Activated CD4-positive, alpha-beta T cell treated with anti-CD3 and anti-CD28 coated beads for 48 hours (primary cell): ENCODE data around the gene NNMT.

Experiments
- DNase-seq: peaks from one replicate; pipeline ENCODE4 v3.0.0-alpha.2; 2020

NNMT gene

DNA sequence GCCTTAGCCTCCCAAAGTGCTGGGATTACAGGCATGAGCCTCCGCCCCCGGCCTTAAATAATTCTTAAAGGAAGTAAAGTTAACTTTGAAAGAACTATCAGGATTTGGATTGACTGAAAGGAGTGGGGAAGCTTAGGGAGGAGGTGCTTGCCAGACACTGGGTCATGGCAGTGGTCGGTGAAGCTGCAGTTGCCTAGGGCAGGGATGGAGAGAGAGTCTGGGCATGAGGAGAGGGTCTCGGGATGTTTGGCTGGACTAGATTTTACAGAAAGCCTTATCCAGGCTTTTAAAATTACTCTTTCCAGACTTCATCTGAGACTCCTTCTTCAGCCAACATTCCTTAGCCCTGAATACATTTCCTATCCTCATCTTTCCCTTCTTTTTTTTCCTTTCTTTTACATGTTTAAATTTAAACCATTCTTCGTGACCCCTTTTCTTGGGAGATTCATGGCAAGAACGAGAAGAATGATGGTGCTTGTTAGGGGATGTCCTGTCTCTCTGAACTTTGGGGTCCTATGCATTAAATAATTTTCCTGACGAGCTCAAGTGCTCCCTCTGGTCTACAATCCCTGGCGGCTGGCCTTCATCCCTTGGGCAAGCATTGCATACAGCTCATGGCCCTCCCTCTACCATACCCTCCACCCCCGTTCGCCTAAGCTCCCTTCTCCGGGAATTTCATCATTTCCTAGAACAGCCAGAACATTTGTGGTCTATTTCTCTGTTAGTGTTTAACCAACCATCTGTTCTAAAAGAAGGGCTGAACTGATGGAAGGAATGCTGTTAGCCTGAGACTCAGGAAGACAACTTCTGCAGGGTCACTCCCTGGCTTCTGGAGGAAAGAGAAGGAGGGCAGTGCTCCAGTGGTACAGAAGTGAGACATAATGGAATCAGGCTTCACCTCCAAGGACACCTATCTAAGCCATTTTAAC lies at the start of gene NNMT:
TSS of gene NNMT (plus strand) at position 724 of the 929 bp plus-strand sequence. CDS start at position 882, 158 bp downstream.
- DNase-seq, result no peak

DNA sequence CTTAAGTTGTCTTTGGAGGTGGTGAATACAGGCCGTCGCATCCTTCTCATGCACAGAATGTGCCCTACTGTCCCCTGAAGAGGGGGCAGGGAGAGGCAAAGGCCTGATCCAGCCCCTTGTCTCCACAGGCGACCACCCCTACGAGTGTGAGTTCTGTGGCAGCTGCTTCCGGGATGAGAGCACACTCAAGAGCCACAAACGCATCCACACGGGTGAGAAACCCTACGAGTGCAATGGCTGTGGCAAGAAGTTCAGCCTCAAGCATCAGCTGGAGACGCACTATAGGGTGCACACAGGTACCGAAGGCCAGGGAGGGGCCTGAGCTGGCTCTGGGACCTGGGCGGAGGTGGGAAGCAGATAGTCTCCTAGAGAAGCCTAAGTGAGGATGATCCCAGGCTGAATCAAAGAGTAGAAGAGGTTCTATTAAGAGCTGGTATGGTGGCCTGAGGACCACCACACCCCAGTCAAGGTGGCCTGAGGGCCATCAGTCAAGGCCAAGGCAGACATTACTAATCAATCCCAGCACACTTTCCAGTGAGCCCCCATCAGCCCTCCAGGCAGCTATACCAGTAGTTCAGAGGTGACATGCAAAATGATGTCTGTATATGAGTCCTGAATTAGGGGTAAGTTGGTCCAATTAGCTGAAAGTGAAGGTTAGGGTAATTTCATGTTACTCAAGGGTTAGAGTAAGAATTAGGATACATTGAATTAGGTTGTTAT lies 49.0 kb upstream of the NNMT start:
- DNase-seq, result no peak

DNA sequence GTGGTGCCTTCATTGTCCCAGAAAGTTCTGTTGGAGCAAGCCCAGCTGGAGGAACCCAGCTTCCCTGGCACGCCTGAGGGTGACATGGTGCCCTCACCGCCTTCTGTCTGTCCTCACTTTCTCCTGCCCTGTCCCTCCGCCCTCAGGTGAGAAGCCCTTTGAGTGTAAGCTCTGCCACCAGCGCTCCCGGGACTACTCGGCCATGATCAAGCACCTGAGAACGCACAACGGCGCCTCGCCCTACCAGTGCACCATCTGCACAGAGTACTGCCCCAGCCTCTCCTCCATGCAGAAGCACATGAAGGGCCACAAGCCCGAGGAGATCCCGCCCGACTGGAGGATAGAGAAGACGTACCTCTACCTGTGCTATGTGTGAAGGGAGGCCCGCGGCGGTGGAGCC lies 46.0 kb upstream of the NNMT start:
- no peak for DNase-seq

DNA sequence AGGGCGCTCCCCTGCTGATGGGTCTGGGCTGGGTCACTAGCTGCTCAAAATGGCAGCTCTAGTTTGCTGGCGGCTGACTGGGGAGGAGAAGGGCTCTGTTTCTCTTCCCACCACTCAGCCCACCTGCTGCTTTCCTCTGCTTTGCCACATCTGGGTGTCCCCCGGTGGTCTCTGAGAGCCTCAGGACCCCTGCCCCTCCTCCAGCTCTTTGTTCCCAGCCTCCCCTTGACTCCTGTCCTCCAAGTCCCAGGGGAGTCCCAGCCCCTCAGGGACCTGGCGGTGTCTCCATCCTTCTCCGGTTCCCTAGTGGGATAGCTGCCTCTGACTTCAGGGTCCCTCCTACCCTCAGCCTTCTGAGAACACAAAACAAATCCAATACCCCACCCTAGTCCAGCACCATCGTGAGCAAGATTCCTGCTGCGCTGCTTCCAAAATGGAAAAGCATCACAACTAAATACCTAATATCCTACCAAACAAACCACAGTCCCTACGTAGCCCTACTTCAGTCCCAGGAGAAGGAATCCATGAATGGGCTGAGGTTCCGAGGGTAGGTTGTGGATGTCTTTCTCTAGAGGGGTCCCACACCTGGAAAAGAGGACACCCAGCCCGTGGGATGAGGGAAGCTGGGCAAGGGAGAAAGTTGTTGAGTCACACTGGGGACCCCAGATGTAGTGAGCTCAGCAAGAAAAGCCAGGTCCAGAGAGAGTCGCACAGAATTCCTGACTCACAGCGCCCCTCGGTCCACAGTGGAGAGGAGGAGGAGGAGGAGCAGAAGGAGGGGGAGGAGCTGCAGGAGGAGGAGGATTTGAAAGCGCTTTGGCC lies 45.0 kb upstream of the NNMT start:
- no peak for DNase-seq

DNA sequence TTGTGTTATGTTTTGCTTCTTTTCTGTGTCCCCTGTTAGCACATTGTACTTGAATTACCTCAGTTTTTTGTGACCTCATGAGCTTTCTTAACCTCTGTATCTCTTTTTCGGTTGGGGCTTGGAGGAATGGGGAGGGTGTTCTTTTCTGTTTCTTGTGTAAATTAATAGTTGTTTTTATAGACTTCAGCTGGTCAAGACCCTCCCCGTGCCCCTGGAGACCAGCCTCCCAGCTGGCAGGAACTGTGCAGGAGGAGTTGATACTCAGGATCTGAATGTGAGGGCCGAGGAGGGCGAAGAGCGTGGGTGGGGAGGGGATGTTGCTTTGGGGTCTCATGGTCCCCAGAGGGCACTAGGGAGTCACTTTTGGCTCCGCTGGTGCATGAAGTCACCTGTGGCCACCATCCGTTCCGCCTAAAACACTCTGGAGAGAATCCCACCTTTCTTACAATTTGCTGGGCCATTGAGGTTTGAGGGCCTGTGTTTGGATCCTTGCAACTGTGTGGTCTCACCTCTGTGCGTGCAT lies 44.3 kb upstream of the NNMT start:
- no peak for DNase-seq

DNA sequence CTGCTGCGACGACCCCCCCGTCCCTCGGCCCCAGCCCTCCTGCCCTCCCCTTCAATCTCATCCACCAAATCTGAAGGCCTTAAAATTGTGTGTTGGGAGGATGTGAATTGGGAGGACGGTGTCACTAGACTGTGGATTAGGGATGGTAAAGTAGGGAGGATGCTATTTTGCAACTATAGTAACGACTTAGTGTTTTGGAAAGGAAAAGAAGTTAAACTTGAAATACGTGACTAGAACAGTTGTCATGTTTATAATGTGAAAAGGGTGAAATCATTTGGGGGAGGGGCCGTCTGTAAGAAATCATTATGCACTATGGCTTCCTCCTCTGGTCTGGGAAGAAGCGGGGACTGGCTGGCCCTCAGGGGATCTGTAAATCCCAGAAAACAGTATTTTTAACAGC lies 43.4 kb upstream of the NNMT start:
- DNase-seq, result no peak

DNA sequence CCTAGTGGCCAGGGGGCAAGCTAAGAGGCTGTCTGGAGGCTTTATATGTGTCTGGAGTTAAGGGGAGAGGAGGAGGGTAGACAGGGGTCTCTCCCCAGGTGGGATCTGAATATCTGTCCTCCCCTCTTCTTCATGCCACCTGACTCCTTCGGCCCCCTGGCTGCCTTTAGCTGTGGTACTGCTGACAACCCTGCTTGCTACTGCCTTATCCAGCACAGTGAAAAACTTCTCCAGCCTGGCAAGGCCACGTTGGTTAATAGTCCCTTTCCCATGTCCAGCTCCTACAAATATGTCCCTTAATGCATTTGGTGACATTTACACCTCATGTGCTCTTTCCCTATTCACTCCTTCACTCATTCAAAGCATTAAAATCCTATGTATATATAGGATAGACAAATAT lies 42.4 kb upstream of the NNMT start:
- DNase-seq, result no peak

DNA sequence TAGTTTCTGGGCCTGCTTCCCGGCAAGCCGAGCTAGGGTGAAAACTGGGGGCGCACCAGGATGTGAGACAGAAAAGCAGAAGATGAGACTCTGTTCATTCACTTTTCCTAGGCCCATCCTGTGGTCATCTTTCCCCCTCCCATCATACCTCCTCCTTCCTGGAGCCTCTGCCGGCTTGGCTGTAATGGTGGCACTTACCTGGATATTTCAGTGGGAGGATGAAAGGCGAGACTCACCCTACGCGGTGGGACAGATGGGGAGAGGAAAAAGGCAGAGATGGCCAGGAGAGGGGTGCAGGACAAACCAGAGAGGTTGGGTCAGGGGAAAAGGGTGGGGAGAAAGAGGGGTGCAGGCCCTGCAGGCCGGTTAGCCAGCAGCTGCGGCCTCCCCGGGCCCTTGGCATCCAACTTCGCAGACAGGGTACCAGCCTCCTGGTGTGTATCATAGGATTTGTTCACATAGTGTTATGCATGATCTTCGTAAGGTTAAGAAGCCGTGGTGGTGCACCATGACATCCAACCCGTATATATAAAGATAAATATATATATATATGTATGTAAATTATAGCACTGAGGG lies 41.5 kb upstream of the NNMT start:
- DNase-seq, result no peak

DNA sequence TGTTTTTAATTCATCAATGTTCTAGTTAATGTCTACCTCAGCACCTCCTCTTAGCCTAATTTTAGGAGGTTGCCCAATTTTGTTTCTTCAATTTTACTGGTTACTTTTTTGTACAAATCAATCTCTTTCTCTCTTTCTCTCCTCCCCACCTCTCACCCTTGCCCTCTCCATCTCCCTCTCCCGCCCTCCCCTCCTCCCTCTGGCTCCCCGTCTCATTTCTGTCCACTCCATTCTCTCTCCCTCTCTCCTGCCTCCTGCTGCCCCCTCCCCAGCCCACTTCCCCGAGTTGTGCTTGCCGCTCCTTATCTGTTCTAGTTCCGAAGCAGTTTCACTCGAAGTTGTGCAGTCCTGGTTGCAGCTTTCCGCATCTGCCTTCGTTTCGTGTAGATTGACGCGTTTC lies 40.9 kb upstream of the NNMT start:
- DNase-seq, result no peak

DNA sequence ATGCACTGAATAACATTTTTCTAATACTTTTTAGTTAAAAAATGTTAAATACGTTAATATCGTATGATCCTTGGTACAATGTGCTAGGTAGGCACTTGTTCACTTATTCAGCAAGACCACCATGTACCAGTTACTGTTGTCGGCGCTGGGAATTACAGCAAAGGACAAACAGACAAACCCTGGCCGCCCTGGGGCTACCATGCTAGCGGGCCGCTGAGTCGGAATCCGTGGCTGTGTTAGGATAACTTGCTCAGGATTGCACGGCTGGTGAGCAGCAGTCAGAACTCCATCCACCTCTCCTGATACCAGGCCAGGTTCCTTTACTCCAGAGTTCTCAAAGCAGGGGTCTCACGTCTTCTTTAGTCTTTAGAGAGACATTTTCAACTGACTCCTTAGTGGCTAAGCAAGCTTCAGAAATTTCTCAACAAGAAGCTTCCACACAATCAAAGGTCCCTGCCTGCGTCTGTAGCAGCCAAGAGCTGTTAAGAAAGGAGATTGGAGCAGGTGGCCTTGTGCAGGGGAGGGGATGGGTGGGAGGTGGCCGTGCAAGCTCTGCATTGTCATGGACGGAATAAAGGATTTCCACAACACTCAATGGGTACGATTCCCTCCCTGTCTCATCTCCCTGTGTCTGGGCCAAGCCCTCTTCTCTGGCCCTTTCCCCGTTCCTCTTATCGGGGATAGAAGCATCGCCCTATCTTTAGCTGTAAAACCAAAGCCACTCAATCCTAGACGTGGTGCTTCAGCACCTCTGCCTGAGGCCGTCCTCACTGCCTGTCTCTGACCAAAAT lies 39.8 kb upstream of the NNMT start:
- no peak for DNase-seq

DNA sequence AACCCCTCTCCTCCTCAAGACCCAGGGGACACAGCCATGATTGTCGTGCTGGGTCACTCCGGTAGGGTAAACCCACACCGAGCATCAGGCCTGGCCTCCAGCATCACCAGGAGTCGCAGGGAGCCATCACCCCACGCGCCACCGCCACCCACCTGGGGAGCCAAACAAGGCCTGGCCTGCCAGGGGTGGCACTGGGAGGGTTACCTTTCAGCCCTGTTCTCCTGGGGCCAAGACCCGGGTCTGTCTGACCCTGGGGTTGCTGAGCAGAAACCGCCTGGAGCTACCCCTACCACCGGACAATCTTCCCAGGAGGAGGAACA lies 39.3 kb upstream of the NNMT start:
- no peak for DNase-seq

DNA sequence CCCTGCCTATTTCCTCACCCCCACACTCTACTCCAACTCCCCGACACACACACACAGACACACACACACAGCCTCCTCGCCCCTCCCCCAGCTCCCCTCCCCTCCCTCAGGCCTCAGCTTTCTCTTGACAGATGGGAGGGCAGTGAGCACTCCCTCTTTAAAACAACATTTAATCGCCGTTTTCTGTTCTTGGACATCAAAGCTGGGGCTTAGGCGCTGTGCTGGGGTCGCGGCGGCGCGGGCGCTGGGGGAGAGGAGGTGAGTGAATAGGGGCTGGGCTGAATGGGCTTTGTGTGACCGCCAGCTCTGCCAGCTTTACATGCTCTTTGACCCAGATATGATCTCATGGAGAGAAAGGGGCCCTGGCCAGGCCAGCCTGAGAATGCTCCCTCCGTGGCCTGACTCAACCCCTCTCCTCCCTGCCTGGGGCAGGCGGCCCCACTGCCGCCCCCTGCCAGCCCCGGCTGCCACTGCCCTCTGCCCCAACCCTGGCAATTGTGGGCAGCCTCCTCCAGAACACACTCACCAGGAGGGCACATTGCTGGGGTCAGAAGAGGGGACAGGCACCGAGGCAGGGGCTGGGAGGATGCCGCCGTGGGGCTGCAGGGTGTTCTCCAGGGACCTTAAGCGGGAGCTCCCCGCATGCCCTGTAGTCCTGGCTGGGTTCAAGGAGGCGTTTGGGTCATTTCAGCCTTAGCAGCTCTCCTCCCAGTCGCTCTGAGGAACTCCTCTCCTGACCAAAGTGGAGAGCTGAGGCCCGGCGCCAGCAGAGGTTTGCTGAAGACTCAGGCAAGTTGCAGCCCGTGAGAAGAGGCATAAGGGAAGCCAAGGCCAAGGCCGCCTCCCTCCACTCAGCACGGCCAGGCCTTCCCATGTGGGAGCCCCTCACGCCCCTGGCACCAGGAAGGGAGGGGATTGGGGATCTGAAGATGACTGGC lies 38.3 kb upstream of the NNMT start:
- DNase-seq, result no peak

DNA sequence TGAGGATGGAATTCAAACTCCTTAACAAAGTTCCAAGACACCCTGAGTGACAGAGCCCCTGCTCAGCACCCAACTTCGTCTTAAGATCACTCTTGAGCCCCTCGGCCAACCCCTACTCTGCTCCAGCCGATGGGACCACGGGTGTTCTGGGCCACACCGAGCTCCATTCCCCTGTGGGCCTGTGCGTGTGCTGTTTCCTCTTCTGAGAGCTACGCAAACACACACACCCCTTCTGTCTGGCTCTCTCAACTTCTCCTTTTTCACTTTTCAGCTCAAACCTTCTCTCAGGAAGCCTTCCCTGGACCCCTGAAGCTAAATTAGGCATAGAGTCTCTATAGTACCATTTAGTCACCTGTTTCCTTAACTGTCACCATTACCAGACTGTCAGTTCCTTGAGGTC lies 37.5 kb upstream of the NNMT start:
- DNase-seq, result no peak

DNA sequence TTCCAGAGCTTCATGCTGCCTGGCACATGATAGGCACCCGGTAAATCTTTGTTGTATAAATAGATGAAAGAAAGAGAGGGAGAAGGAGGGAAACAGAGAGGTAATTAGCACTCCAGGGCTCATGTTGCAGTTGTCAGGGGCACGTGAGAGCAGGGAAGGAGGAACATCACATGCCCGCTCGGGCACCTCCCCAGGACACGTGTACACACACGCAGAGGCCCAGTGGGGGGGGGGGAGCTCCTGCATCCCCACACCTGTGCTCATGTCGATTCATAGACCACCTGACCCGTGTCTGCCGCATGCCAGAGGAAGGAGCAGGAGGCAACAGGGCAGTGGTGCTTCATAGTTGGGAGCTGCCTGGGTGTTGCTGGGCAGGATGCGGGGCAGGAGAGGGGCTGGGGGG lies 37.1 kb upstream of the NNMT start:
- DNase-seq, result no peak

DNA sequence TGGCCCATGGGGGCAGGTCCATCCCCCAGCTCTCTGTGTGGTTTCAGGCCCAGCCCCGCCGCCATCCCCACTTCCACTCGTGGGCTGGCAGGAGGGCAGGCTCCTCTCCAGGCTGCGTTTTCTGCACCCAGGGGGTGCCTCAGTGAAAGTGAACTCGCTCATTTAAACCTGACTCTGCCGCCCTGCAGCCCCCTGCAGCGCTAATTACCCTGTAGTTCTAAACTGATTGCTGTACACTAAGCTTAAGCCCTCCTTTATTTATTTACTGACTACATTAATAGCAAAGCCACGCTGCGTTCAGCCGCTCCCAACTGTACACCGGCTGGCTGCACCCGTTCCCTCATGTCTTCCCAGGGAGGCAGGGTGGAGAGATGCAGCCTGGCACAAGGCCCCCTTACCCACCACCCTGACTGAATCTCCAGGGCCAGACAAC lies 36.6 kb upstream of the NNMT start:
- DNase-seq, result no peak

DNA sequence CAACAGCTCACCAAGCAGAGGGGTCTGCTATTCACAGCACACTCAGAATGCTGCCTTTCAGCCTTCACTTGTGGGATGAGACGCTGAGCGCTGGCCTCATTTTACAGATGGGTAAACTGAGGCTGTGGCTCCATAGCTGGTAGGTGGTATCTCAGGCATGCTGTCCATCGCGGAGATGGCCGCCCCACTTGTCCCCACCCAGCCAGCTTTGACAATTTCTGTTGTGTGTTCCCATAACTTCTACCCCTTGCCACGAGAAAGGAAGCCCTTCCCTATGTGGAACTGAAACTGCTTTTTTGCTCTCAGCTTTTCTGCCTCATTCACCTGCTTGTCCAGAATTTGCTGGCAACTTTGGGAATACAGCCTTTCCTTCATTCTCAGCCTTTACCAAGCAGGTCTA lies 36.1 kb upstream of the NNMT start:
- DNase-seq, result no peak

DNA sequence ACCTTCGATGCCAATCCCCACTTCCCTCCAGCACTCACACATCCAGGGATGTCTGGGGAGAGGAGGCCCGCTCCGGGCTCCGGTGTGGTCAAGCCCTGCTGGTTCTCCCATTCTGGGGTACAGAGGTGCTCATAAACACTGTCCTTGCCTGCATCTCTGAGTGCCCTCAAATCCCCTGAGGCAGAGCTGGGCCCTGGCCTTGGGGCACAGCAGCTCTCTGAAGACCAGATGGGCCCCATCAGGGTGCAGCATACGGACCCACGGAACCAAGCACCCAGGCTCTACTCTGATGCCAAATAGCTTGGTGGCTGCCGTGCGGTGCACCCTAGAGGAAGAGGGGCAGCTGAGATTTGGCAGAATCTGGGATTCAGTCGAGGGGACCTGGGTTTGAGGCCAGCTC lies 35.7 kb upstream of the NNMT start:
- DNase-seq, result no peak

DNA sequence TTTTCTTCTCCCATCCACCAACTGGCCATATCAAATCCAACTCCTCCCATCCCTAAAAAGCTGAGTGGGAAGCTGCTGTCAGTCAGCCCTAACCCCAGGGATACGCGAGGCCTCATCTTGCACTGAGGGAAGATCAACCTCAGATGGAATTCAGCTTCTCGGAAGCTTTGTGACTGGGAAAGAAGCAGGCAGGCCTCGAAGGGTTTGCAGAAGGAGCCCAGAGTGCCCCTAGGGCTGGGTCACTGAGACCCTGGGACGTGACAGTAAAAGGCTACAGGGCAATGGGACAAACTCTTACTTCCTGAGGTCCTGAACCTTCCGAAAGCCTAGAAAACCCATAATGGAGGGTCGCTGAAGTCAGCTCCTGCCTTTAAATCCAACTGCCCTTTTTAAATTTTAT lies 34.4 kb upstream of the NNMT start:
- DNase-seq, result no peak

DNA sequence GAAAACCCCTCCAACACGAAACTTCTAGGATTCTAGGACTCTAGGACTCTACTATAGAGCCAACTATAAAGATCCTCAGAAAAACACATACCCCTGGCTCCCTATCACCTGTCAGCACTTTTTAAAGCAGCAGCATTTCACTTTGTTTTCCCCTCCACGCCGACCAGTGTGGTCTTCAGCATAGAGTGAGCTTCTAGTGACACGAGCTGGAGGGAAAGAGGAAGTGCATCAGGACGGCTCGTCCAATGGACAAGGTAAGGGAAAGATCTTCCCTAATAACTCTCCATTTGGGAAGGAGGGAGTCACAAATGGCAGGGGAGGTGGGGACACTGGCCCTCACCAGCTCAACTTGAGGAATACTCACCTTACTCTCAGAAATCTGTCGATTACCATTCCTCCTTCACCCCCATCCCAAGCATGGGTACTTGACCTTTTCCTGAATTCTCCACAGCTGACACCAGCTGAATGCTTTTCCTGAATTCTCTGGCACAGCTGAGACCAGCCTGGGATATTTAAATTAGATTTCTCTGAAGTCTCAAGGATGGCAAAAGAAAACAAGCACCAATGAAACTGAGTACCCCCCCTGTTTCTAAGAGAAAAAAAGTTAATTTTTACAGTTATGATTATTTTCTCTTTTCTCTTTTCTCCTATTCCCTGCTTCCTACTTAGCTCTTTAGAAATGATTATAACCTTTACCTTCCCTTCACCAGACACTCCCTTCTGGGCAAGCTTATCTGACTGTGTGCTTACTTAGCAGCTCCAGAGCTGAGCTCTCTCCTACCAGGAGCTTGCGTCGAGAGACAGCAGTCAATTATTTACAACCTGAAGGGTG lies 33.3 kb upstream of the NNMT start:
- DNase-seq, result no peak
